GM12891 (cell line): ENCODE measurements around the gene TMEM8B.

Experiments
- POLR2A ChIP-seq: IDR thresholded peaks from 2 replicates; pipeline ENCODE4 v1.6.1; 2011; ENCODE audit warnings: low read depth, low read length, control low read depth
- POLR2AphosphoS5 ChIP-seq: IDR thresholded peaks from 2 replicates; pipeline ENCODE4 v1.6.1; 2011; ENCODE audit warnings: low read depth, low read length, control low read depth

- TF ChIP-seq POLR2A (no peak), POLR2AphosphoS5 (no peak)
Measured at GRCh38 chr9:35835216-35835632, 6.2 kb downstream of the TMEM8B start.
